RWPE1 (cell line): ENCODE data around the gene CCL23.

Source experiments
- CTCF ChIA-PET: fragments of 350-600 bp; sonication (Branson Sonifier 250); formaldehyde crosslinking; extraction: SDS; loops from one replicate; lab custom pipeline; 2021; lab: Yijun Ruan, JAX
- POLR2A ChIA-PET: fragments of 400-600 bp; formaldehyde crosslinking; extraction: SDS; loops from one replicate; lab custom pipeline; 2020; ENCODE audit warnings: antibody characterized with exemption; ENCODE audit not compliant: low non-redundant PET; lab: Yijun Ruan, JAX
- DNase-seq: peaks from one replicate; pipeline ENCODE4 v3.0.0; 2012; ENCODE audit warnings: low spot score
- H3K27ac ChIP-seq: fragments of 450-650 bp; 2 replicates; pipeline ENCODE4 v1.5.1; 2017
- CTCF ChIP-seq: fragments of 450-650 bp; conservative IDR thresholded peaks from 2 replicates; pipeline ENCODE4 v1.5.1; 2017; ENCODE audit warnings: low read depth, mild to moderate bottlenecking

CCL23 gene

GRCh38 chr17:35973333-35974260 lies 44.2 kb downstream of the CCL23 start:
- ChIA-PET CTCF (interaction anchor here (8.0 kb wide), 1 partner anchor 176 kb away, joined by 72 read pairs; no protein-coding TSS in a partner anchor), POLR2A (no interaction called here)
- TF ChIP-seq CTCF, result no peak
- peak; percentile 49 for DNase-seq
- H3K27ac ChIP-seq, result peak overlapping the region; percentile 28; the same call in 1 of the 2 replicates

DNA sequence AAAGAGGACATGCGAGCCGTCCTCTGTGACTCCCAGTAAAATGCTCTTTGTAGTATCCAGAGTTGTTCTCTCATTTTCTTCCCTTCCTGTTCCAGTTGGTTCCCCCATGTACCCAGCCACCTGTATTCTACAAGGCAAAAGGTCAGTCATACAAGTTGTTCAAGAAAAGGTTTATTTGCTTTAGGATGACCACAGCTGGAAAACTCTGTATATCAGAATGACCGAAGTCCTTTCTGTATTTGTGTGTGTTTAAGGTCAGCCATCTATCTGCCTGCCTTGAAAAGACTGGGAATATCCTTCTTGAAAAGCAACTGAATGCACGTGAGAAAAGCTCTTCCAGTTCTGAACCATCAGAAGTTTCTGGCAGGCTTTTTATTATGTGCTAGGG lies 44.8 kb downstream of the CCL23 start:
- POLR2A ChIA-PET, result no interaction called here
- TF ChIP-seq CTCF, result no peak
- CTCF ChIA-PET, result interaction anchor here (8.0 kb wide), 1 partner anchor 176 kb away, joined by 72 read pairs; no protein-coding TSS in a partner anchor
- no peak overlapping the region for H3K27ac ChIP-seq
- DNase-seq, result no peak

- H3K27ac ChIP-seq, result no peak overlapping the region
- DNase-seq, result no peak
- POLR2A ChIA-PET, result no interaction called here
- CTCF ChIA-PET, result interaction anchor here (8.0 kb wide), 1 partner anchor 177 kb away, joined by 72 read pairs; no protein-coding TSS in a partner anchor
- TF ChIP-seq CTCF, result no peak
Measured at GRCh38 chr17:35972535-35972934, 45.2 kb downstream of the CCL23 start.

DNA sequence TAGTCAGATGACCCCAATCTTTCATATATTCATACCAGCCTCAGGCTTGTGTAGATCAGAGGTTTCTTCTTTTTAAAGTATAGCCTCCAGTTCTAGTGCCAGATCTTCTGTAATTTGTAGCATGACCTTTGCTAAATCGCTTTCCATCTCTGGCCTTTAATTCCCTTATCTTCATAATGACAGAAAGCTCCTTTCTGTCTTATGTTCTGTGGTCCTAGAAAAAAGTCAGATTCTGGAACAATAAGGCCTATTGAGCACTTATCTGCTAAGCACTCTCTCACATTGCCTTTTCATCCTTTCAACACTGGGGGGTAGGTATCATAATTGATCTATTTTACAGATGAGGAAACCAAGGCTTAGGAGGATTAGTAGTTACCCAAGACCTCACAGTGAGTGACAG lies 45.7 kb downstream of the CCL23 start:
- TF ChIP-seq CTCF, result no peak
- no peak overlapping the region for H3K27ac ChIP-seq
- POLR2A ChIA-PET, result no interaction called here
- CTCF ChIA-PET, result interaction anchor here (0.7 to 8.0 kb wide), 2 partner anchors 177 to 511 kb away, joined by 3 to 72 read pairs; no protein-coding TSS in a partner anchor
- no peak for DNase-seq

GRCh38 chr17:35969558-35970380 lies 48.0 kb downstream of the CCL23 start:
- ChIA-PET CTCF (interaction anchor here (0.6 to 8.0 kb wide), 9 partner anchors 9 to 818 kb away, joined by 3 to 72 read pairs (median 4); no protein-coding TSS in a partner anchor), POLR2A (no interaction called here)
- peak; percentile 66 for DNase-seq
- TF ChIP-seq CTCF, result peak; percentile 82
- no peak overlapping the region for H3K27ac ChIP-seq
